ENCODE results near the gene WASHC2A.
"Not testable (repeated sequence)": the region's sequence is repeated elsewhere in the genome, so short reads cannot be mapped to it uniquely, and the experiment has no call there.

WASHC2A gene

GRCh38 chr10:50075139-50075538, 7.4 kb downstream of the WASHC2A start:
- DNase-seq: not testable (repeated sequence)

- peak in 1 of 3 experiments; percentile 1 for DNase-seq
Measured at GRCh38 chr10:50075544-50075943, 7.8 kb downstream of the WASHC2A start.

- not testable (repeated sequence) for DNase-seq
Measured at GRCh38 chr10:50091304-50091703, 23.6 kb downstream of the WASHC2A start.

- DNase-seq: not testable (repeated sequence)
Measured at GRCh38 chr10:50092928-50093327, 25.2 kb downstream of the WASHC2A start.

- DNase-seq: not testable (repeated sequence)
Measured at GRCh38 chr10:50094630-50095029, 26.9 kb downstream of the WASHC2A start.

GRCh38 chr10:50095402-50095801, 27.6 kb downstream of the WASHC2A start:
- DNase-seq: not testable (repeated sequence)

GRCh38 chr10:50096722-50097121, 29.0 kb downstream of the WASHC2A start:
- not testable (repeated sequence) for DNase-seq

GRCh38 chr10:50098645-50099044, 30.9 kb downstream of the WASHC2A start:
- not testable (repeated sequence) for DNase-seq

- DNase-seq: not testable (repeated sequence)
Measured at GRCh38 chr10:50101139-50101582, 33.4 kb downstream of the WASHC2A start.

GRCh38 chr10:50101747-50102146, 34.0 kb downstream of the WASHC2A start:
- not testable (repeated sequence) for DNase-seq

- DNase-seq: not testable (repeated sequence)
Measured at GRCh38 chr10:50102267-50102666, 34.5 kb downstream of the WASHC2A start.

GRCh38 chr10:50108999-50109698, 41.4 kb downstream of the WASHC2A start:
- DNase-seq: not testable (repeated sequence)

GRCh38 chr10:50112419-50113112, 44.8 kb downstream of the WASHC2A start:
- DNase-seq: not testable (repeated sequence)

GRCh38 chr10:50126765-50127164, 59.0 kb downstream of the WASHC2A start:
- DNase-seq: peak in 1 of 3 experiments; percentile 19

GRCh38 chr10:50127770-50128292, 60.1 kb downstream of the WASHC2A start:
- not testable (repeated sequence) for DNase-seq

GRCh38 chr10:50131245-50131965, 63.7 kb downstream of the WASHC2A start:
- DNase-seq: not testable (repeated sequence)

- DNase-seq: not testable (repeated sequence)
Measured at GRCh38 chr10:50132322-50132721, 64.6 kb downstream of the WASHC2A start.

GRCh38 chr10:50132841-50133240, 65.1 kb downstream of the WASHC2A start:
- DNase-seq: not testable (repeated sequence)

- DNase-seq: peak in 1 of 3 experiments; percentile 19
Measured at GRCh38 chr10:50143512-50144174, 75.9 kb downstream of the WASHC2A start.

- DNase-seq: not testable (repeated sequence)
Measured at GRCh38 chr10:50145575-50145974, 77.8 kb downstream of the WASHC2A start.

- peak in 2 of 3 experiments; percentile 14 to 38 for DNase-seq
Measured at GRCh38 chr10:50152792-50153272, 85.1 kb downstream of the WASHC2A start.

- DNase-seq: not testable (repeated sequence)
Measured at GRCh38 chr10:50157868-50158267, 90.1 kb downstream of the WASHC2A start.
